ENCODE data around the gene TET2.

GRCh38 chr4:105179539-105180401 lies 33.1 kb downstream of the TET2 start:
- TF ChIP-seq CTCF (IDR thresholded peaks at IDR 0.05) (no peak), POLR2A (IDR thresholded peaks at IDR 0.05) (no peak)
